ENCODE results near the gene WSCD1.

DNA sequence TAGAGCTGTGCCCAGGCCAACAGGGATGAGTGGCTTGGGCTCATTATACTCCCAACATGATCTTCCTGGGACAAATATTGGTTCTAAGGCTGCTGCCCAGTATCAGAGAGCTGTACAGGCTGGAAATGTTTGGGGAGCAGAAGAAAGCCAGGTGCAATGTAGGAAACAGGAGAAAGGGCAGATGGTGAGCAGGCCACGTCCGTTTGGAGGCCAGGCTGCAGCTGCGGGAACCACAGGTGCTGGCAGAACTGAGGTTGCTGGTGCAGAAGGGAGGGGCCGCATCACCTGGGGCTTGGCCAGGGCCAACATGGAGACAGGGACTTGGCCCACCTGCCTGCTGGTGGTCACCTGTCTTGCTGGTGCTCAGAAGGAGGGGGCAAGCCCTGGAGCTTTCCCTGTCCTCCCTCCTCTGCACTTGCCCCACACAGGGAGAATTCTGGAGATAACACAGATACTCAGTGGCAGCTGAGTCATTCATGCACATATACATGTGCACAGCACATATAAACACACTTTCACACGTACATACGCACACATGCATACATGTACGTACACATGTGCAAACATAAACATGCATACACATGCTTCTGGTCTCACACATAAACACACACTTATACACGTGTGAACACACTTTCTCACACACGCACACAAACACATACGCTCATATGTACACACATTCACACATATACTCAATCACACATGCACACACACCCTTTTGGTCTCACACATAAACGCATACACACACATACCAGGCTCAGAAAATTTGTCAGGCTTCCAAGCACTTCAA, 67.7 kb downstream of the WSCD1 start:
- TF ChIP-seq, protein P1, sequence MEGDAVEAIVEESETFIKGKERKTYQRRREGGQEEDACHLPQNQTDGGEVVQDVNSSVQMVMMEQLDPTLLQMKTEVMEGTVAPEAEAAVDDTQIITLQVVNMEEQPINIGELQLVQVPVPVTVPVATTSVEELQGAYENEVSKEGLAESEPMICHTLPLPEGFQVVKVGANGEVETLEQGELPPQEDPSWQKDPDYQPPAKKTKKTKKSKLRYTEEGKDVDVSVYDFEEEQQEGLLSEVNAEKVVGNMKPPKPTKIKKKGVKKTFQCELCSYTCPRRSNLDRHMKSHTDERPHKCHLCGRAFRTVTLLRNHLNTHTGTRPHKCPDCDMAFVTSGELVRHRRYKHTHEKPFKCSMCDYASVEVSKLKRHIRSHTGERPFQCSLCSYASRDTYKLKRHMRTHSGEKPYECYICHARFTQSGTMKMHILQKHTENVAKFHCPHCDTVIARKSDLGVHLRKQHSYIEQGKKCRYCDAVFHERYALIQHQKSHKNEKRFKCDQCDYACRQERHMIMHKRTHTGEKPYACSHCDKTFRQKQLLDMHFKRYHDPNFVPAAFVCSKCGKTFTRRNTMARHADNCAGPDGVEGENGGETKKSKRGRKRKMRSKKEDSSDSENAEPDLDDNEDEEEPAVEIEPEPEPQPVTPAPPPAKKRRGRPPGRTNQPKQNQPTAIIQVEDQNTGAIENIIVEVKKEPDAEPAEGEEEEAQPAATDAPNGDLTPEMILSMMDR (IDR thresholded peaks at IDR 0.05): no peak
- TF ChIP-seq POLR2A (IDR thresholded peaks at IDR 0.05): no peak

All from adrenal gland (tissue), 5 donors.